Astrocyte (in vitro differentiated cells and primary cell): ENCODE results near the gene WT1. TPM values are rescaled to one million over a fixed set of nuclear protein-coding genes. Genes with fewer than 3 reads are reported as not detected.

ENCODE experiments used
- DNase-seq: peaks from one replicate; pipeline ENCODE4 v3.0.0-alpha.2; 2010; ENCODE audit warnings: low read depth
- FAIRE-seq: peaks from 2 replicates; lab custom pipeline; 2011; peaks lifted over from hg19 to GRCh38; lab: Jason Lieb, UNC
- H2AFZ ChIP-seq: 2 replicates; pipeline ENCODE4 v1.6.0; 2012; ENCODE audit warnings: low read depth, low read length, inconsistent platforms
- H3K27ac ChIP-seq: 2 replicates; pipeline ENCODE4 v1.5.1; 2011; ENCODE audit warnings: low read depth, low read length, inconsistent platforms
- H3K27me3 ChIP-seq: 2 replicates; pipeline ENCODE4 v1.6.0; 2011; ENCODE audit warnings: low read length, inconsistent platforms; ENCODE audit not compliant: insufficient read depth
- H3K36me3 ChIP-seq: 2 replicates; pipeline ENCODE4 v1.5.1; 2011; ENCODE audit warnings: low read length, inconsistent platforms; ENCODE audit not compliant: insufficient read depth
- H3K4me1 ChIP-seq: 2 replicates; pipeline ENCODE4 v1.5.1; 2011; ENCODE audit warnings: low read length, inconsistent platforms; ENCODE audit not compliant: insufficient read depth
- H3K4me2 ChIP-seq: 2 replicates; pipeline ENCODE4 v1.6.0; 2012; ENCODE audit warnings: low read length, inconsistent platforms
- H3K4me3 ChIP-seq: 2 replicates; pipeline ENCODE4 v1.5.1; 2011; ENCODE audit warnings: low read depth, mild to moderate bottlenecking, low read length, inconsistent platforms; ENCODE audit not compliant: insufficient read depth
- H3K79me2 ChIP-seq: 2 replicates; pipeline ENCODE4 v1.6.0; 2012; ENCODE audit warnings: mild to moderate bottlenecking, low read length, inconsistent platforms; ENCODE audit not compliant: insufficient read depth
- H3K9ac ChIP-seq: 2 replicates; pipeline ENCODE4 v1.6.0; 2012; ENCODE audit warnings: mild to moderate bottlenecking, low read length, inconsistent platforms
- H3K9me3 ChIP-seq: 2 replicates; pipeline ENCODE4 v1.5.1; 2012; ENCODE audit warnings: low read depth, mild to moderate bottlenecking, low read length, inconsistent platforms; ENCODE audit not compliant: insufficient read depth
- H4K20me1 ChIP-seq: 2 replicates; pipeline ENCODE4 v1.6.0; 2012; ENCODE audit warnings: low read length, inconsistent platforms; ENCODE audit not compliant: insufficient read depth
- H3K27ac Mint-ChIP-seq: one replicate; pipeline ENCODE4 v1.8.0; 2021; ENCODE audit warnings: mild to moderate bottlenecking, mixed read lengths; ENCODE audit not compliant: unreplicated experiment
- H3K27me3 Mint-ChIP-seq: one replicate; pipeline ENCODE4 v1.8.0; 2021; ENCODE audit warnings: low read depth, mixed read lengths; ENCODE audit not compliant: unreplicated experiment
- H3K36me3 Mint-ChIP-seq: one replicate; pipeline ENCODE4 v1.8.0; 2021; ENCODE audit warnings: low read depth, mixed read lengths; ENCODE audit not compliant: unreplicated experiment
- H3K4me1 Mint-ChIP-seq: one replicate; pipeline ENCODE4 v1.8.0; 2021; ENCODE audit warnings: low read depth, mixed read lengths; ENCODE audit not compliant: unreplicated experiment
- H3K4me3 Mint-ChIP-seq: one replicate; pipeline ENCODE4 v1.8.0; 2021; ENCODE audit warnings: mild to moderate bottlenecking, moderate library complexity, mixed read lengths; ENCODE audit not compliant: unreplicated experiment
- H3K9me3 Mint-ChIP-seq: one replicate; pipeline ENCODE4 v1.8.0; 2021; ENCODE audit warnings: mild to moderate bottlenecking, mixed read lengths; ENCODE audit not compliant: unreplicated experiment
- CTCF ChIP-seq: IDR thresholded peaks from 2 replicates; pipeline ENCODE4 v1.5.1; 2011; ENCODE audit warnings: low read depth, mild to moderate bottlenecking, inconsistent platforms, low read length, moderate library complexity; ENCODE audit not compliant: insufficient read depth
- EZH2 ChIP-seq: IDR thresholded peaks from 2 replicates; pipeline ENCODE4 v1.6.1; 2012; ENCODE audit warnings: mild to moderate bottlenecking, low read length, inconsistent platforms; ENCODE audit not compliant: insufficient read depth
- total RNA-seq: library from RNA; stranded (reverse); gene quantifications from 2 replicates; pipeline ENCODE4 v1.2.1, GENCODE V29; 2021

The WT1 gene
- total RNA-seq, 1 donor from 2014 or later = 0.45 TPM

GRCh38 chr11:32386770-32387377, 48.5 kb downstream of the WT1 start:
- Histone ChIP-seq H3K9me3 (no peaks in the 10 kb centered on the region), H3K4me3 (no peak overlapping the region), H3K9ac (no peak overlapping the region), H3K27me3 (peaks cover 3% of the 10 kb centered on the region), H3K36me3 (no peaks in the 10 kb centered on the region), H4K20me1 (no peaks in the 10 kb centered on the region), H3K27ac (no peak overlapping the region), H2AFZ (no peak overlapping the region), H3K4me2 (peak overlapping the region; percentile 23), H3K4me1 (peaks cover 7% of the 10 kb centered on the region), H3K79me2 (no peaks in the 10 kb centered on the region)
- DNase-seq = peak; percentile 41
- Mint-ChIP-seq H3K36me3 (peaks cover 2% of the 10 kb centered on the region), H3K4me1 (peaks cover 49% of the 10 kb centered on the region), H3K27ac (no peak overlapping the region), H3K9me3 (peaks cover 2% of the 10 kb centered on the region), H3K27me3 (peaks cover 17% of the 10 kb centered on the region), H3K4me3 (no peak overlapping the region)
- no peak for TF ChIP-seq EZH2
- TF ChIP-seq CTCF = no peak
- no peak for FAIRE-seq

- H3K36me3 Mint-ChIP-seq = peaks cover 2% of the 10 kb centered on the region
- no peak overlapping the region for H3K4me2 ChIP-seq
- no peak overlapping the region for H3K27ac Mint-ChIP-seq
- H3K9me3 ChIP-seq = no peaks in the 10 kb centered on the region
- H3K9ac ChIP-seq = no peak overlapping the region
- H3K4me3 Mint-ChIP-seq = no peak overlapping the region
- peaks cover 43% of the 10 kb centered on the region for H3K4me1 Mint-ChIP-seq
- H3K27me3 ChIP-seq = peaks cover 3% of the 10 kb centered on the region
- H4K20me1 ChIP-seq = no peaks in the 10 kb centered on the region
- no peaks in the 10 kb centered on the region for H3K36me3 ChIP-seq
- H3K27me3 Mint-ChIP-seq = peaks cover 22% of the 10 kb centered on the region
- FAIRE-seq (no peak), DNase-seq (peak; percentile 20)
- H3K79me2 ChIP-seq = no peaks in the 10 kb centered on the region
- H3K4me3 ChIP-seq = no peak overlapping the region
- no peak overlapping the region for H2AFZ ChIP-seq
- H3K9me3 Mint-ChIP-seq = peaks cover 2% of the 10 kb centered on the region
- H3K27ac ChIP-seq = no peak overlapping the region
- peaks cover 6% of the 10 kb centered on the region for H3K4me1 ChIP-seq
- TF ChIP-seq CTCF (peak; percentile 57), EZH2 (no peak)
Measured at GRCh38 chr11:32385998-32386397, 49.3 kb downstream of the WT1 start.

- Histone ChIP-seq H2AFZ (no peak overlapping the region), H3K4me2 (no peak overlapping the region), H3K27me3 (peaks cover 5% of the 10 kb centered on the region), H3K27ac (no peak overlapping the region), H4K20me1 (no peaks in the 10 kb centered on the region), H3K79me2 (no peaks in the 10 kb centered on the region), H3K4me1 (peaks cover 6% of the 10 kb centered on the region), H3K9me3 (no peaks in the 10 kb centered on the region), H3K9ac (no peak overlapping the region), H3K4me3 (no peak overlapping the region), H3K36me3 (no peaks in the 10 kb centered on the region)
- TF ChIP-seq EZH2 = no peak
- TF ChIP-seq CTCF = no peak
- peak overlapping the region; percentile 53 for H3K27ac Mint-ChIP-seq
- peak; percentile 14 for DNase-seq
- H3K36me3 Mint-ChIP-seq = peaks cover 2% of the 10 kb centered on the region
- H3K9me3 Mint-ChIP-seq = peaks cover 10% of the 10 kb centered on the region
- H3K4me3 Mint-ChIP-seq = no peak overlapping the region
- H3K27me3 Mint-ChIP-seq = peaks cover 43% of the 10 kb centered on the region
- H3K4me1 Mint-ChIP-seq = peaks cover 23% of the 10 kb centered on the region
- FAIRE-seq = no peak
Measured at GRCh38 chr11:32382339-32383049, 52.8 kb downstream of the WT1 start.
